KBM-7 (cell line): ENCODE measurements around the gene PTMS.

ENCODE experiments used
- DNase-seq: peaks from one replicate; pipeline ENCODE4 v3.0.0-alpha.2; 2015
- in situ Hi-C: fragments of 300-500 bp; cut with MboI; formaldehyde crosslinking; loops from 2 replicates; pipeline ENCODE4 v1.14.3; 2020; ENCODE audit warnings: low sequenced_read_pairs, low pct_unique_long_range_greater_than_20kb, mixed read lengths

PTMS gene

DNA sequence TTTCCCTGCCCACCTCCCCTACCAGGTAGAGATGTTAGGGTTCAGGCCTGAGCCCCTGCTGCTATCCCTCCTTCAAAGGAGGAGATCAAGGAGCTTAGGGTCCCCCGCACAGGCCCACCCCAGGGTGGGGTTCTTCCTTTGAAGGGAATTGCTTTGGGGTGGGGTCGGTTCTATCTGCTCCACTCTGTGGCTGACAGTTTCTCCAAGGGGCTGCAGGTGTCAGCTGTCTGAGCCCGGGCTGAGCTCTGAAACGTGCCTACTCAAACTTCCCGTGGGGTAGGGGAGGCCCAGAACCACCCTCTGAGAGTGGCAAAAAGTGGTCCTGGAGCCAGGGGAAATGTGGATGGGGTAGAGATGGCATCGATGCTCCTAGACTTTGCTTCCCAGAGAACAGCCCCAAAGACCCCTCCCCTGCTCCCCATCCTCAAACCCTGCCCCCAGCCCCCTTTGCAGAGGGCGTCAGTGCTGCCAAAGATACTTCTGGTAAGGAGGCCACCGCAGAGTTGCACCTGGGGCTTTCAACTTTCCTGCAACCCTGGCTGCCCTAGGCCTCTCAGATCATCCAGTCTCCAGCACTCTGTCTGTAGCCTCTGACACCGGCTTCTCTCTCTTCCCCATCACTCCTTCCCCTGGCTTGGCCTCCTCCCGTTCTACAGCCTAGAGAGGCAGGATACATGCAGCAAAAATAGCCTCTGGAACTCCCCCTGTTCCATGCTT is 16.8 kb downstream of the PTMS start:
- DNase-seq: no peak
- in situ Hi-C loops: no loop called here

DNA sequence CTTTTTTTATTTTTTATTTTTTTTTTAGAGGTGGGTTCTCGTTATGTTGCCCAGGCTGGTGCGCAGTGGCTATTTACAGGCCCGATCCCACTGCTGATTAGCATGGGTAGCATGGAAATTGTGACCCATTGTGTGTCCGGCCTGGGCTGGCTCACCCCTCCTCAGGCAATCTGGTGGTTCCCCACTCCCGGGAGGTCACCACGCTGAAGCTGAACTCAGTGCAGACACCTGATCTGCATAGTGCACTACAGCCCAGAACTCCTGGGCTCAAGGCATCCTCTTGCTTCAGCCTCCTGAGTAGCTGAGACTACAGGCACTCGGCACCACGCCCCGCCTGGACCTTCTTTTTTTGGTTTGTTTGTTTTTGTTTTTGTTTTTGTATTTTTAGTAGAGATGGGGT is 17.7 kb downstream of the PTMS start:
- no peak for DNase-seq
- in situ Hi-C loops: no loop called here

DNA sequence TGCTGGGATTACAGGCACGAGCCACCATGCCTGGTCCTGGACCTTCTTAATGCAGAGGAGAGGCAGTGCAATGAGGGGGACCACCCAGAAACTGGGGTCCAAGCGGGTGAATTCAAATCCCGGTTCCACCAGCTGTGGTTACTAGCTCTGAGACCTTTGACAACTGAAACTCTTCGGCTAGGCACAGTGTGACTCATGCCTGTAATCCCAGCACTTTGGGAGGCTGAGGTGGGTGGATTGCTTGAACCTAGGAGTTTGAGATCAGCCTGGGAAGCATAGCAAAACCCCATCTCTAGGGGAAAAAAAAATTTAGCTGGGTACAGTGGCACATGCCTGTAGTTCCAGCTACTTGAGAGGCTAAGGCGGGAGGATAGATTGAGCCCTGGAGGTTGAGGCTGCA is 18.1 kb downstream of the PTMS start:
- DNase-seq: no peak
- in situ Hi-C loops: no loop called here

DNA sequence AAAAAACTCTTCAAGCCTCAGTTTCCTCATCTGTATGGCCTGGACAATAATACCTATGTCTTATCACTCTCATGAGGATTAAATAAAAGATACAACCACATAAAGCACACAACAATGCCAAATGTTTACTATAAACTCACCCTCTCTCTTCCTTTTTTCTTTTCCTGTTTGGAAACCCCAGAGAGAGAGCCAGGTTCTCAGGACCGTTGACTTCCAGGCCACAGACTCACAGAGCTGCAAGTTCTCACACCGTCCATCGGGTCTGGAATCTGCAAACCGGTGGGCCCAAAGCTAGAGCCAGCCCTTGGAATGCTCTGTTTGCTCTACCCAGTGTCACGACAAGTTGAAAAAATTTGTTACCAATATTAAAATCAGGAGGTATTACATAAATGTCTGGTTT is 18.6 kb downstream of the PTMS start:
- no peak for DNase-seq
- in situ Hi-C loops: no loop called here

DNA sequence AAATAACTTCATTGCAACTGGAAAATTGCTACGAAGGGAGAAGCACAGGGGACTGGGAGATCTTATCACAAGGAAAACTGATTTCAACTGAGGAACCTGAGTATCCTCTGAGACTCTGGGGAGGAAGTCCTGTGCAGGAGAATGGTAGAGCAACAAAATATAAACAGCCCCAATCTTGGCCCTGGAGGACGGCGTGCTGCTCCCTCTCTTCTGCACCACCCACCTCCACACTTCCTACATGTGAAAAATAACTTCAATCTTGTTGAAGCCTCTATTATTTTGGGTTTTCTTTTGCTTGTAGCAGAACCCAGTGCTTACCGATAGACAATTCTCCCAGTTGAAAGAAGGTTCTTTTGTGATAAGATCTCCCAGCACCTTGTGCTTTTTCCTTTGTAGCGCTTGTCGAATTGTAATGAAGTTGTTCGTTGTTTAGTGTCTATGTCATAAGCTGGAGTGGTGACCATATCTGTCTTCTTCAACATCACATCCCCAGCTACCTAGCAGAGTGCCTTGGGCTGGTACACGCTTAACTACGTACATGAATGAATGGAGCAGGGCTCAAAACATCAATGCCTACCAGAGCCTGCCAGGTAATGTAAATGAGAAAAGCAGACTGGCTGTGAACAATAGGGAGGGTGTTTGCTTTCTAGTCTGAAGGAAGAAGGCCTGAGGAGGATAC is 20.4 kb downstream of the PTMS start:
- peak; percentile 37 for DNase-seq
- in situ Hi-C loops: no loop called here

DNA sequence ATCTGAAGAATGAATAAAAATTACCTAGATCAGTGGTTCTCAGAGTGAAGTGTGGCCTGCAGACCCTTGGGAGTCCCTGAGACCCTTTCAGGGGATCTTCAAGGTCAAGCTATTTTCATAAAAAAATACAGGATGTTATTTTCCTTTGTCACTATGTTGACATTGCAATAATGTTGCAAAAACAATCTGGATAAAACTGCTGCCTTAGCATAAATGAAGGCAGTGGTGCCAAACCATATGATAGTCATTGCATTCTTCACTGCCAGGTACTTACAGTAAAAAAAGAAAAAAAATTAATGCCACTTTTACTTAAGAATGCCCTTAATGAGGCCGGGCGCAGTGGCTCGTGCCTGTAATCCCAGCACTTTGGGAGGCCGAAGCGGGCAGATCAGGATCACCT is 21.1 kb downstream of the PTMS start:
- no peak for DNase-seq
- in situ Hi-C loops: no loop called here

DNA sequence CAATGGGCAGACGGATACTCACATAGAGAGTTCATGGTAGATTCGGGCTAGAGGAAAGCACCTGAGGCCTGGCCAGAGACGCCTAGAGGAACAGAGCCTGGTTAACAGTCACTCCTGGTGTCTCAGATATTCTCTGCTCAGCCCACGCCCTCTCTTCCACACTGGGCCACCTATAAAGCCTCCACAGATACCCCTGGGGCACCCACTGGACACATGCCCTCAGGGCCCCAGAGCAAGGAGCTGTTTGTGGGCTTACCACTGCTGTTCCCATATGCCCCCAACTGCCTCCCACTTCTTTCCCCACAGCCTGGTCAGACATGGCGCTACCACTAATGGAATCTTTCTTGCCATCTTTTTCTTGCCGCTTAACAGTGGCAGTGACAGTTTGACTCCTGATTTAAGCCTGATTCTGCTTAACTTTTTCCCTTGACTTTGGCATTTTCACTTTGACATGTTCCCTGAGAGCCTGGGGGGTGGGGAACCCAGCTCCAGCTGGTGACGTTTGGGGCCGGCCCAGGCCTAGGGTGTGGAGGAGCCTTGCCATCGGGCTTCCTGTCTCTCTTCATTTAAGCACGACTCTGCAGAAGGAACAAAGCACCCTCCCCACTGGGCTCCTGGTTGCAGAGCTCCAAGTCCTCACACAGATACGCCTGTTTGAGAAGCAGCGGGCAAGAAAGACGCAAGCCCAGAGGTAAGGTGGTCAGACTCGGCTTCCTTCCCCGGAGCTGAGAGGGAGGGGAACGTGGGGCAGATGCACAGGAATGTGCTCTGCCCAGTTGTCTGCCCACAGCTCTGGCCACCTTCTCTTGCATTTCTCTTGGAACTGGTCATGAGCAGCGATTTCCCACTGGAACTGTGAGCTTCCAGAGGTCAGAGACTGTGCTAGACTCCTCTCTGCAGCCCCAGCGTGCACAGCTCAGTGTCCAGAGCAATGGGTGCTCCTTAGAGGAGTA is 23.1 kb downstream of the PTMS start, which contains the start of gene CD4:
Gene CD4, plus strand, starts transcription at position 557 of the 953 bp plus-strand sequence. CDS start 10,611 bp downstream, outside the sequence.
- DNase-seq: peak; percentile 88
- in situ Hi-C loops: no loop called here

DNA sequence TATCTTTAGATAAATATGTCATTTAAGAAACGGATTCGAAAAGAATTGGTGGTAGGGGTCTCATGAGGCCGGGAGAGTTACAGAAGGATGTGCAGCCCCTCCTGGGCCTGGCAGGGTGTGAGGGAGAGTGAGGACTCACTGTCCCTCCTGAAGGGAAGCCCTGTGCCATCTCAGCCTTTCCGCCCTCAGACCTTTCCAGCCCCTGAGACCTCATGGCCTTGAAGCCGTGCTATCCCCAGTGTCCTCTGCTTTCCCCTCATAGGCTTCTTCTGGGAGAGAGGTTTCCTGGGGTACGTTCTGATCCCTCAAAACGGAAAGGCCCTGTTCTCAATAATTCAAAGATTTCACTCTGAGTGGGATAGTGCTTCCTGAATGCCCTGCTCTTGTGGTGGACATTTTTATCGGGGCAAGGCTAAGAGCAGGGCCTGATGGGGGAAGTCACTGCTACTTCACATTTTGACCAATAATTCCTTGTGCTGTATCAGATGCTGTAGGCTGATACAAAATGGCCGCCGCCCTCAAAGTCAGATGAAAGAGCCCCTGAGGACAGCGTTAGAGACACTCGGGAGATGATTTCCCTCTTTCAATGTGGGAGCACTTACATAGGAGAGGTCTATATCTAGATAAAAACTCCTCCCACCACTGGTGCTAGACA is 24.5 kb downstream of the PTMS start:
- peak; percentile 56 for DNase-seq
- in situ Hi-C loops: no loop called here

DNA sequence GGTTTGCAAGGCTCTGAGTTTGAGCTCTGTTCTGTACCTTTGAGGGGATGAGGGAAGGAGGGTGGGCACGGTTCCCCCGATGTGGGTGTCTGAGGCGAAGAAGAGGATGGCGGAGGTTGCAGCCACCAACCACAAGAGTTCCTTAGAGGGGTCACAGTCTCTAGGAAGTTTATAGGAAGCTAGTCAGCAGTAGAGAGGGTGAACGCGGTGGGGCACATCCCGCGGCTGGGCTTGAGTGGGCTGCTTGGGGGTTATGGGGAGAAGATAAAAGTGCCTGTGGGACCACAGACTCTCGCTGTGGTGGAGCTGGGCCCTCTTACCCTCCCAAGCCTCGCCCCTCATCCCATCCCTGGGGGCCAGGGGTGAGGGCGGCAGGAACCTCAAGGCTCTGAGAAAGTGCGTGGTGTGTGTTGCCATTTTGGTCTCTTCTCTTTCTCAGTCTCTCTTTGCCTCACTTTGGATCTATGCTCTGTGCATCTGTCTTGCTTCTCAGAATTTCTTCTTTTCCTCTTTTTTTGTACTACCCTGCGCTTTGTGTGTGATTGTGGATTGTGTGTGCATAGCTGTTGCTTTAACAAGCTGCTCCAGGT is 25.9 kb downstream of the PTMS start:
- in situ Hi-C loops: no loop called here
- DNase-seq: peak; percentile 43

DNA sequence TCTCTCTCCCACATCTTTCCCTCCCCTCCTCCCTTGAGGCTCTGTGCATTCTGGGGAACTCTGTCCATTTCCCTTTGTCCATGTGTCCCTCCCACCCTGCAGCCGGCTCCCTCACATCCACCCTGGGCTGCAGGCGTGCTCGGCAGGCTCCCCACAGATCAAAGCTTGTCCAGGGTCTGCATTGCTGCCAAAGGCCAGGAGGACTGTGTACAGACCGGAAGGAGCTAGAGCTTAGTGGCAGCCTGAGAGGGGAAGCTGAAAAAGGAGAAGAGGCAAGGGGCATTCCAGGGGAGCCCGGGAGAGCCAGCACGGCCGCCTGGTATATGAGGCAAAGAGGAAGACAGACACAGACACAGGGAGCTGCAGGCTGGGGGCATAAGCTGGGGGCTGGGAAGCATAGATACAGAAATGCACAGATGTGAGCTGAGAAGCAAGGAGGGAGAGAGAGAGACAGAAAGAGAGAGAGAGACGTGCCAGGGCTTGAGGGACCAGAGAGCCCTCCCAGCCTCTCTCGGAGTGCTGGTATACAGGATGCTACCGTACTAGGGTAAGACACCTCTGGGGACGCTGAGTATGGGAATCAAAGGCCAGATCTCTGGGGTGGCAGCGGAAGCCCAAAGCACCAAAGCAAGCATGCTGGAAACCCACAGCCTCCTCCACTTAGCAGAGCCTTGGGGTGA is 26.5 kb downstream of the PTMS start:
- peak; percentile 94 for DNase-seq
- in situ Hi-C loops: no loop called here

DNA sequence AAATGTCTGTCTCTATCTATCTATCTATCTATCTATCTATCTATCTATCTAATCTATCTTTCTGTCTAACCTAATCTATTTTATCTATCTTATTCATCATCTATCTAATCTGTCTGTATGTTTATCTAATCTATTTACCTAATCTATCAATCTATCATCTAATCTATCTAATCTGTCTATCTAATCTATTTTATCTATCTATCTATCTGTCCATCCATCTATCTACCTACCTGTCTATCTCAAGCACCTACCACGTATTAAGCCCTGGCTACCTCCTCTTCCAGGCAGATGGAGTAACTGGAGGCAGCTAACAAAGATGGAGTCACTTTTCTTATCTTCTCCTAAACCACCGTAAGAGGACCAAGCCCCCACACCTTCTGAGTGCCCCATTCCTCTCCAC is 28.9 kb downstream of the PTMS start:
- DNase-seq: no peak
- in situ Hi-C loops: no loop called here

DNA sequence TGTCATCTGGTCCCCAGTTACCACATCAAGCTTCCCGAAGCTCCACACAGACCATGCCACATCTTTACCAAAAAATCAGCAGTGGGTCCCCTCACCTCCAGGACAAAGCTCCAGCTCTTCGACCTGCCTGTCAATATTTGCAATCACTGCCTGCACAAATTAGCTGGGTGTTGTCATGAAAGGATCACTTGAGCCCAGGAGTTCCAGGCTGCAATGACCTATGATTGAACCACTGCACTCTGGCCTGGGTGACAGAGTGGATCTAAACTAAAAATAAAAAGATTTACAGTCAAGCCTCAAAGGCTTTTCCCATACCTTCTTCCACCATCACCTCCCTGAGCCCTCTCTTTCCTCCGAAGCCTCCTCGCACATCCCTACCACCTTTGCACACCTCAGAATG is 30.4 kb downstream of the PTMS start:
- in situ Hi-C loops: no loop called here
- no peak for DNase-seq

DNA sequence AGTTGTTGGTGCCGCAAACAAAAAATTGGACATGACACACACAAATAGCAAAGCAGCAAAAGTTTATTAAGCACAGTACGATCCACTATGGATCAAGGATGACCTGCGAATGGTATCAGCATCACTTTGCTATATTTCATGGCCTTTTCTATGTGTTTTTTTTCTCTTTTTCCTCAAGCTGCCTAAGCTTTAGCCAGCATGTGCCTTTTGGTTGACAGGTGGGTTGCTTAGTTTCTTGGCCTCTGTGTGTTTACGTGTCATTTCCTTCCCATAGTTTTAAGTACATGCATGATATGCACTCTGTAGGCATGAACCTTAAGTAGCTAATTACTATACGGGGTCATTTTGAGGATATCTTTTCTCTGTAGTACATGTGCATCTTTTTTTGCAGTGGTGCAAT is 33.0 kb downstream of the PTMS start:
- no peak for DNase-seq
- in situ Hi-C loops: no loop called here

DNA sequence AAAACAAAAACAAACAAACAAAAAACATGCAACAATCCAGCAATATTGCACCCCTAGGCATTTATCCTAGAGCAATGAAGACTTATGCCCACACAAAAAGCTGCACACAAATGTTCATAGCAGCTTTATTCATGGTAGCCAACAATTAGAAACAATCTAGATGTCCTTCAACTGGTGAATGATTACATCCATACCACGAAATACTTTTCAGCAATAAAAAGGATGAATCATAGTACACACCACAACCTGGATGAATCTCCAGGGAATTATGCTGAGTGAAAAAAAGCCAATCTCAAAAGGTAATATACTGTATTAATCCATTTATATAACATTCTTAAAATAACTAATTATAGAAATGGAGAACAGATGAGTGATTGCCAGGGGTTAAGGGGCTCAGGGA is 41.0 kb downstream of the PTMS start:
- in situ Hi-C loops: no loop called here
- DNase-seq: no peak

DNA sequence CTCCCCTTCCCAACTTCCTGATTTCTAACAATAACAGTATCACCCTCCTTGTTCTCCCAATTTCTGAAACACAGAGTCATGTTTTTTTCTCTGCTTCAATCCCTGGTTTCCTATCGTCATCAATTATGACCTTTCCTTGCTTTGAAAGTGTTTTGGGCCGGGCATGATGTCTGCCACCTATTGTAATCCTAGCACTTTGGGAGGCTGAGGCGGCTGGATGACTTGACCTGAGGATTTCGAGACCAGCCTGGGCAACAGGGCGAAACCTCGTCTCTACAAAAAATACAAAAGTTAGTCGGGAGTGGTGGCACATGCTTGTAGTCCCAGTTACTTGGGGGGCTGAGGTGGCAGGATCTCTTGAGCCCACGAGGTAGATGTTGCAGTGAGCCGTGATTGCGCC is 42.9 kb downstream of the PTMS start:
- DNase-seq: no peak
- in situ Hi-C loops: no loop called here

DNA sequence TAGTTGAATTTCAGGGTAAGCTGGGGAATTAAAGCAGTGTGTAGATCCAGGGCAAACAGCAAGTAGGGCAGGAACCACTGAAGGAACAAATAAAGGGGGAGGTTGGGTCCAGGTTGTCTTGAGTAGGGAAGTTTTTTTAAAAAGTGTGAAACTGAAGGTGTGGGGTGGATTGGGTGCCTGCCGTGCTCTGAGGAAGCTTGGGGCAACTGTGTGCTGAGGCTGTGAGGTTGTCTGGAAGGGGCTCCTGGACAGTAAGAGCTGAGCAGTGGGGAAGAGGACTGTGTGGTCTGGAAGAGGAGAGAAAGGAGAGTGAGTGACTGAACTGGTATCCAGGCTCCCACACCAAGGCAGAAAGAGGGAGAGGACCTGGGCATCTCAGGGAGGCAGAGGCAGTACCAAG is 44.6 kb downstream of the PTMS start:
- in situ Hi-C loops: no loop called here
- DNase-seq: no peak

DNA sequence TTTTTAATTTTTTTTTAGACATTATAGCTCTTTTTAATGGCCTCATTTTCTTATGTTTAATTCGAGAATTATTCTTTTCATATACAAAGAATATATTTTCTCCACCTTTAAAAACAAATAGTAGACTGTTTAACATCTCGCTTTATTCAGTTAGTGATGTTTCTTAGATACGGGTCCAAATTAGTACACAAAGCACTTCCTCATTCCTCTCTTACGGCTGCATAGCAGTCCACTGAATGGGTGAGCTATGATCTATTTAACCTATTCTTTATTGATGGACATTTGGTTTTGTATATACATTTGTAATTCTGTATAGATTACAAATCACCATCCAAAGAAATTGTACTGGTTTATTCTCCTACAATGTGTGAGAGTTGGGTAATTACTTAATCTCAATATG is 47.2 kb downstream of the PTMS start:
- in situ Hi-C loops: no loop called here
- DNase-seq: no peak

DNA sequence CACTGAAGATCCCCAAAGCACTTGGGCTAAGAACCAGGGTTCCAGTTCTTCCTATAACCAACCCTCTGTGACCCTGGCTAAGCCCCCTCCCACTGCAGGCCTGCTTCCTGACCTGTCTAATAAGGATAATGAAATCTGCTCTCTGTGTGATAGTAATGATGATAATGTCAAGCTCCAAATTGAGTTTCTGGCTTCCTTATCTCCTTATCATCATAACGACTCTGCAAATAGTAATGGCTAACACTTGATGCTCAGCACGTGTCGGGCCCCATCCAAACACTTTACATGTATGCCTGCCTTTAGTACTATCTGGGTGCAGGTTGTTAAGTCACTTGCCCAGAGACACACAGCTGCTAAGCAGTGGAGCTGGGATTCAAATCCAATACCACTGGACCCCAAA is 50.4 kb downstream of the PTMS start:
- in situ Hi-C loops: no loop called here
- DNase-seq: no peak

DNA sequence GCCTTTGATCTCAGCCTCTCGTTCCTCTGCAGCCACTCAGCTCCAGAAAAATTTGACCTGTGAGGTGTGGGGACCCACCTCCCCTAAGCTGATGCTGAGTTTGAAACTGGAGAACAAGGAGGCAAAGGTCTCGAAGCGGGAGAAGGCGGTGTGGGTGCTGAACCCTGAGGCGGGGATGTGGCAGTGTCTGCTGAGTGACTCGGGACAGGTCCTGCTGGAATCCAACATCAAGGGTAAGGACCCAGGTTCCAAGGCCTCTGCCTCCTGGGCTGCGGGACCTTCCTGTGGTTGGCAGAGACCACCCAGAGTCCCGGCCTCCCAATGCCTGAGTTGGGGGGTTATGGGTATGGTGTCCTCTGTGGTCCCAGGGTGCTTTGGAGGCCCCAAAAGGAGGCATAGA is 50.9 kb downstream of the PTMS start:
- in situ Hi-C loops: no loop called here
- no peak for DNase-seq
